GM18499 (cell line): ENCODE data around the gene SULT2B1.

Source experiments
- ATAC-seq: cut with Tn5 transposase; IDR thresholded peaks from one replicate; pipeline ENCODE4 v1.9.1; 2021; ENCODE audit warnings: moderate number of reproducible peaks; ENCODE audit not compliant: insufficient read depth, unreplicated experiment

SULT2B1 gene

DNA sequence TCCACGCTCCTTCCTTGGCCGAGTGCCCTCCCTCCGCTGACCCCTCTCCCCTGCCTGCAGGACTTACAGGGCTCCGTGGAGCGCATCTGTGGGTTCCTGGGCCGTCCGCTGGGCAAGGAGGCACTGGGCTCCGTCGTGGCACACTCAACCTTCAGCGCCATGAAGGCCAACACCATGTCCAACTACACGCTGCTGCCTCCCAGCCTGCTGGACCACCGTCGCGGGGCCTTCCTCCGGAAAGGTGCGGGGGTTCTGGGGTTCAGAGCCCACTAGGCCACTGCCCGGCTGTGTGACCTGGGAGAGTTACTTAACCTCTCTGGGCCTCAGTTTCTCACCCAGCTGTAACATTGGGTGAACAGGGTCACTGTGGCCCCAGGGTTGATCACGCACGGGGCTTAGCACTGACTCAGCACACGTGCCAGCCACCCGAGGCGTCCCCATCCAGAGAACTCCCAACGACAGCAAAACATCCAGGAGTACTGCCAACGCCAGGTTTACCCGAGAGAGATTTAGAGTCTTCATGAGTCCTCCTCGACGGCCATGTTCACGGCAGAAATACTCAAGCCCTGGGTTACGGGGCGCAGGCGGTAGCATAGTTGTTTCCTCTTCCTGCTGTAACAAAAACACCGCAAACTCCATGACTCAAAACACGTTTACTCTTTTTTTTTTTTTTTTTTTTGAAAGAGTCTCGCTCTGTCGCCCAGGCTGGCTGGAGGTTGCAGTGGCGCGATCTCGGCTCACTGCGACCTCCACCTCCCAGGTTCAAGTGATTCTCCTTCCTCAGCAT, 44.9 kb downstream of the SULT2B1 start:
- no peak for ATAC-seq

GRCh38 chr19:48598996-48599700, 47.2 kb downstream of the SULT2B1 start:
- ATAC-seq = no peak

- ATAC-seq = no peak
These were observed 48.9 kb downstream of the SULT2B1 start for GRCh38 chr19:48600679-48601417.

DNA sequence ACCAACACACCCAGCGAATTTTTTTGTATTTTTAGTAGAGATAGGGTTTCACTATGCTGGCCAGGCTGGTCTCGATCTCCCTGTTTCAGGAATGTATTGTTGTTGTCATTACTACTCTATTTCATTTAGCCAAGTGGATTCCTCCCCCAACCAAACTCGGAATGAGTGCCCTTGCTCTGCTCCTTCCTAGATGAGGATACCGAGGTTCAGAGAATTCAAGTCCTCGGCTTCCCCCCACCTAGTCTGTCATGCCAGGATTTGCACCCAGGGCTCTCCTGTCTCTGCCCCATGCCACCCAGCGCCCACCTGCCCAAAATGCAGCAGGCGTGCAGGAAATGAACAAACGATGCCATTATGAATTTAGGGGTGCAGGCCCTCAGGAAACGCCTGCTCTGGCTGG, 51.0 kb downstream of the SULT2B1 start:
- ATAC-seq = no peak

DNA sequence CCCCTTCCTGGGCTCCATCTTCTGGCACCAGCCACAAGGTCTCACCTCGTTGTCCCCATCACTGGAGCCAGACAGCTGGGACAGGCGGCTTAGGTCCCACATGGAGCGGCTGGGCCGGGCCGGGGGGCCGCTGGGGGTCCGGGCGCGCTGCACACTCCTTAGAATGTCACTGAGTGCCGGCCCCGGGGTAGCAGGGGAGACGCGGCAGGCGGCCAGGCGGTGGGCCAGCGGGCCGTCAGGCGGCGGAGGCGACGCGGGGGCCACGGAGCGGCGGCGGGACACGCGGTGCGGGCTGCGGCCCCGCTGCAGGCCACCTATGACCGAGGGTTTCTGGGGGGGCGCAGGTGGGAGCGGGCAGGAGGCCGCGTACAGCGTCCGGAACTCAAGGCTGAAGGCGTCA, 51.5 kb downstream of the SULT2B1 start:
- ATAC-seq = no peak

- ATAC-seq = no peak
These were observed 51.9 kb downstream of the SULT2B1 start for GRCh38 chr19:48603850-48604249.

GRCh38 chr19:48606463-48607358, 54.7 kb downstream of the SULT2B1 start, which contains the start of gene SPACA4:
Gene SPACA4 (plus strand): TSS chr19:48606742. CDS start chr19:48606979, 237 bp downstream.
- ATAC-seq = no peak

DNA sequence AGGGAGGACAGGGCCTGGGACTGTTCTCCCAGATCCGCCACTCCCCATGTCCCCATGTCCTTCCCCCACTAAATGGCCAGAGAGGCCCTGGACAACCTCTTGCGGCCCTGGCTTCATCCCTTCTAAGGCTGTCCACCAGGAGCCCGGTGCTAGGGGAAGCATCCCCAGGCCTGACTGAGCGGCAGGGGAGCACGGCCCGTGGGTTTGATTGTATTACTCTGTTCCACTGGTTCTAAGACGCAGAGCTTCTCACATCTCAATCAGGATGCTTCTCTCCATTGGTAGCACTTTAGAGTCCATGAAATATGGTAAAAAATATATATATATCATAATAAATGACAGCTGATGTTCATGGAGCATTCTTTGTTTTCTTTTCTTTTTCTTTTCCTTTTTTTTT, 55.4 kb downstream of the SULT2B1 start:
- ATAC-seq = no peak

DNA sequence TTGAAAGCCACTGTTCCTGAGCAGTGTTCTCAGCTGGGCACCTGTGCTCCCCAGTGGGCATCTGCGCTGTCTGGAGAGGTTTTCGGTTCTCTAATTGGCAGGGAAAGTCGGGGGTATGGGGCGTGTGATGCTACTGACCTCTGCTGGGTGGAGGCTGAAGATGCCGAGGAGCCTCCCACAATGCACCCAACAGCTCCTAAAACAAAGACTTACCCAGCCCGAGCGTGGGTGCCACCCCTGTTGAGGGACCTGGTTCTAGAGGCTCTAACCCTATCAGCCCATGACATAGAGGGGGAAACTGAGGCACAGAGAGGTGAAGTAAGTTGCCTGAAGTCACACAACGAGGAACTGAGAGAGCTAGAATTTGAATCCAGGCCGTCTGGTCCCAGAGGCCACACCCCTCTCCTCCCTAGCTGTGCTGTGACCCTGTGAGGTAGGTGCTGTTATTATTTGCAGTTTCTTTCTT, 56.9 kb downstream of the SULT2B1 start:
- ATAC-seq = no peak

- ATAC-seq = no peak
These were observed 57.7 kb downstream of the SULT2B1 start for GRCh38 chr19:48609571-48610108.

DNA sequence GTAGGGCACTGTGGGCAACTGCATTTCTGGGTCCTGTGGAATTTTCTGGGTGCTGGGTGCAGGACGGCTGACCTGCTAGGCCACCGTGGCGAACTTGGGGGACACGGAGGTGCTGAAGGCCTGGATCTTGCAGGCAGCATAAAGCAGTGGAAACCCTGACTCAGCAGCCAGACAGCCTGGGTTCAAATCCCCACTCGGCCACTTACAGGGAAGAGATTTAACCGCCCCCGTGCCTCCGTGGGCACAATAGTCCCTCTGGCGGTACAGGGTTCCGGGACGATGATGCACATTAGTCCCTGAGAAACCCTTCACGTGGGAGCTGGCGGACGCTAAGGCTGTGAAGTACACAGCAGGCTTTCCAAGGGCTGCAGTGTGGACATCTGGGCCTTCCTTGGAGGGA, 59.9 kb downstream of the SULT2B1 start:
- no peak for ATAC-seq

DNA sequence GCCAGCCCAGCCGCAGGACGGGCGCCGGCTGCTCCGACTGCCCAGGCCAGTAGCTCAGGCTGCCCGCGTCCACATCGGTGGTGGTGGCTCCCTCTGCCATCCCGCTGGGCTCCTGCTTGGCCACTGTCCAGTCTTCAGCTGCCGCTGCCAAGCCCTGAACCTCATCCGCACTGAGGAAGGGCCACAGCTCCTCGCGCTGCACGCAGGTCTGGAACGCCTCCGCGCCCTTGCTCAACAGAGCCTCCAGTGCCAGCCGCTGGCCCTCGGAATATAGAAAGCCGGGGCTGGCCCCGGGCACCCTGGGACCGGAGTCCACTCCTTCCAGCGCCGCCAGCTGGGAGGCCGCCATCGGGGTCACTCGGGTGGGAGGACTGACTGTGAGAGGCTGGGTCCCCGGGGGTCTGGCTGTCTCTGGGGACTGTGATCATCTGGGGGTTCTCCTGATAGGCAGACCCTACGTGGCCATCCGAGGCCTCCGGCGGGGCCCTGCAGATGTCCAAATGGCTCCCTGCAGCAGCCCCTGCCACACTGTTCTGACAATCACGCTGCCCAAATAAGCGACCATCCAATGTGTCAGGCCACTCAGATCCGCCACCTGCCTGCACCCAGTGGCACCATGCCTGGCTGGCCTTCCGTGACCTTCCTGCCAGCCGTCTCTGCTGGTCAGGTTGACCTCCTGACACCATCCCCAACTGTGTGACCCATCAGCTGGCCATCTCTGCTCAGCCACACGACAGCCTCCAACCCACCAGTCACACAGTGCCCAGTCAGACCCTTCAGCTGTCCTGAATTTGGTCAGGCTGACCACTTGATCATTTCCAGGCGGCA, 61.3 kb downstream of the SULT2B1 start:
- no peak for ATAC-seq

DNA sequence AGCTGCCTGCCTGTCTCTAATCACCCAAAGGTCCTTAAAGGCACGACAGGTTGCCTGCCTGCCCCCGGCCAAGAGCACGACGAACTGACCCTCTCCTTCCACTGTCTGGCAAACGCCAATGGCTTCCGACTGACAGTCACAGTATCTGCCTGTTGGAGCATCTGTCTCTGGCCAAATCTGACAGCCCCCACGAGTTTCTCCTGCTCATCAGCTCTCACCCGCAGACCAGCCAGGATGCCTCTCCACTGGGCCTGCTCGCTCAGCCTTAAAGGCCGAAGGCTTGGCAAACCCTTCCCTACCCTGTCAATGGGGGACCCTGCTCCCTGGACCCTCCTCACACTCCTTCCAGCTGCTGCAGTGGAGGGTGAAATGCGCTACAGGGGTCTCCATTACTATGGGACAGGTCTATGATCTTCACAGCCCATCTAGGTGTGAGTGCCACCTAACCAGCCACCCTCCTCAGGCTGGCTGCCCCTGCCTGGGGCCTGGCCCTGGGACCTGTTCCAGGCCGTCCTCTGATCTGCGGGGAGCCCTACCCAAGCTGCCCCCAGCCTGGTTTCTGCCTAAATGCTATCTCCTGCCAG, 62.0 kb downstream of the SULT2B1 start:
- no peak for ATAC-seq

DNA sequence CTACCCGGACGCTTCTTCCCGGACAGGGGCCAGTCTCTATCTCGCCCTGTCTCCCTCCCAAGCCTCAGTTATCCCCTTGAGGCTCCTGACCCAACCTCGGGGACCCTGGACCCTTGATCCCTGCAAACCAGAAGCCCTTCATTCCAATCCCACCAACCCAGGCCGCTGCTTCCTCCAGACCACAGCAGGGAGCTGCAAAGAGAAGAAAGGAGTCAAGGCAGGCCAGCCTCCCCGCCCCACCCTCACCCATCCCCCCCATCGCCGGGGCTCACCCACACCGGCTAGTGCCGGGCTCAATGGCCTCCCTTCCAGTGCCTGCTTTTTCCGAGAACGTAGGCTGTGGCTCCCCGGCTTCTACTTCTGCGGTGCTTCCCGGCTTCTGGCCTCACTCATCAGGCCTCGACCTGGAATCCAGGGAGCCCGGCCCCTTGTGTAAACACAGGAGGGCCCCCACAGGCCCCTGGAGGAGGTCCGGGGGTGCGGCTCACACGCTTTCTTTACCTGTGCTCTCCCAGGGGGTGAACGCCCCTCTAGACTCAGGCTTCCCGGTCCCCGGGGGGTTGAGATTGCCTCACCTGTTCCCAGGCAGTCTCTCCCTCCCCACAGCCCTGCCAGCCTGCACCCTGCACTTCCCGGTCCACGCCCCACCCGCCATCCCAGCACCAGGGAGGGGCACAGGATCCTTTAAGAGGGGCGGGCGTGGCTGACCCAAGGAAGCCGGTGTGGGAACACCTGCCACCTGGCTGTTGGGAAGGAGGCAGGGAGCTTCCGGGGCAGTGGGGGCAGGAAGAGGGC, 62.7 kb downstream of the SULT2B1 start, which contains the start of gene FAM83E:
Gene FAM83E (minus strand): TSS at position 641 of the 795 bp plus-strand sequence. CDS start 1,704 bp downstream, outside the sequence.
- ATAC-seq = no peak

GRCh38 chr19:48615231-48616040, 63.5 kb downstream of the SULT2B1 start:
- ATAC-seq = no peak

- no peak for ATAC-seq
These were observed 64.1 kb downstream of the SULT2B1 start for GRCh38 chr19:48616041-48616436.
